GM12875 (cell line): ENCODE results near the gene MAP3K2.

ENCODE experiments used
- H3K4me3 ChIP-seq: one replicate; pipeline ENCODE4 v1.5.1; 2011; ENCODE audit warnings: low read depth, low read length, control low read depth
- CTCF ChIP-seq: IDR thresholded peaks from 2 replicates; pipeline ENCODE4 v1.5.1; 2011; ENCODE audit warnings: low read depth, mild to moderate bottlenecking, control low read depth, inconsistent platforms, low read length, moderate library complexity, borderline replicate concordance; ENCODE audit not compliant: insufficient read depth

The MAP3K2 gene

GRCh38 chr2:127270663-127271062, 117.1 kb downstream of the MAP3K2 start:
- TF ChIP-seq CTCF = peak; percentile 23; the same call in 1 of the 2 replicates
- H3K4me3 ChIP-seq = no peak overlapping the region

GRCh38 chr2:127261804-127262406, 125.9 kb downstream of the MAP3K2 start:
- TF ChIP-seq CTCF = no peak
- no peak overlapping the region for H3K4me3 ChIP-seq

GRCh38 chr2:127259355-127259754, 128.4 kb downstream of the MAP3K2 start:
- no peak for TF ChIP-seq CTCF
- no peak overlapping the region for H3K4me3 ChIP-seq

GRCh38 chr2:127256866-127257265, 130.9 kb downstream of the MAP3K2 start:
- no peak overlapping the region for H3K4me3 ChIP-seq
- TF ChIP-seq CTCF = no peak

- no peak for TF ChIP-seq CTCF
- no peak overlapping the region for H3K4me3 ChIP-seq
These were observed 131.4 kb downstream of the MAP3K2 start for GRCh38 chr2:127256381-127256780.

GRCh38 chr2:127255721-127256120, 132.1 kb downstream of the MAP3K2 start:
- no peak for TF ChIP-seq CTCF
- no peak overlapping the region for H3K4me3 ChIP-seq

- TF ChIP-seq CTCF = no peak
- H3K4me3 ChIP-seq = no peak overlapping the region
These were observed 132.6 kb downstream of the MAP3K2 start for GRCh38 chr2:127255146-127255545.
